CD4-positive, alpha-beta memory T cell (primary cell): Measurements from ENCODE around the gene PRIMA1. TPM values are rescaled to one million over a fixed set of nuclear protein-coding genes. Genes with fewer than 3 reads are reported as not detected.
A peak's percentile ranks its signal among the peaks of the same experiment; 100 is the strongest.

Experiments
- CTCF ChIA-PET: fragments of 350-600 bp; sonication (Branson Sonifier 250); formaldehyde crosslinking; loops from one replicate; lab custom pipeline; 2021; ENCODE audit warnings: inconsistent platforms; ENCODE audit not compliant: partially characterized antibody; lab: Charles Lee
- POLR2A ChIA-PET: fragments of 350-600 bp; sonication (Branson Sonifier 250); formaldehyde crosslinking; loops from one replicate; lab custom pipeline; 2021; ENCODE audit not compliant: partially characterized antibody; lab: Charles Lee
- DNase-seq, 5 donors: peaks; one replicate each; pipeline versions ENCODE4 v3.0.0 to v3.0.0-alpha.2; 2020 to 2022; ENCODE audit warnings: mixed read lengths in 1 of 5
- H3K27ac ChIP-seq: one replicate; pipeline ENCODE4 v1.7.0; 2013; ENCODE audit warnings: low read depth, low read length
- H3K27me3 ChIP-seq: 2 replicates; pipeline ENCODE4 v1.7.0; 2013; ENCODE audit warnings: mild to moderate bottlenecking, low read length, moderate library complexity; ENCODE audit not compliant: insufficient read depth
- H3K36me3 ChIP-seq: 2 replicates; pipeline ENCODE4 v1.7.0; 2013; ENCODE audit warnings: mild to moderate bottlenecking, low read length, moderate library complexity; ENCODE audit not compliant: insufficient read depth
- H3K4me1 ChIP-seq: 2 replicates; pipeline ENCODE4 v1.7.0; 2013; ENCODE audit warnings: mild to moderate bottlenecking, low read length, moderate library complexity; ENCODE audit not compliant: insufficient read depth
- H3K4me3 ChIP-seq, 2 donors: one replicate each; pipeline ENCODE4 v1.7.0; 2013; ENCODE audit warnings: low read length in 2 of 2, mild to moderate bottlenecking in 1 of 2
- H3K9me3 ChIP-seq, 2 donors: one replicate each; pipeline ENCODE4 v1.7.0; 2013; ENCODE audit warnings: low read length in 2 of 2, control low read depth in 1 of 2; ENCODE audit not compliant: control insufficient read depth in 1 of 2
- H3K27ac Mint-ChIP-seq, 7 donors: one replicate each; pipeline ENCODE4 v1.8.0; 2020 to 2021; ENCODE audit warnings: mixed read lengths in 7 of 7, mild to moderate bottlenecking in 6 of 7, inconsistent platforms in 3 of 7, moderate library complexity in 3 of 7
- H3K27me3 Mint-ChIP-seq, 2 donors: one replicate each; pipeline ENCODE4 v1.8.0; 2020 to 2021; ENCODE audit warnings: mixed read lengths in 2 of 2
- H3K36me3 Mint-ChIP-seq, 2 donors: one replicate each; pipeline ENCODE4 v1.8.0; 2020 to 2021; ENCODE audit warnings: mixed read lengths in 2 of 2, inconsistent platforms in 1 of 2, mild to moderate bottlenecking in 1 of 2
- H3K4me1 Mint-ChIP-seq, 4 donors: one replicate each; pipeline ENCODE4 v1.8.0; 2020 to 2021; ENCODE audit warnings: mixed read lengths in 4 of 4, mild to moderate bottlenecking in 1 of 4
- H3K4me3 Mint-ChIP-seq, 8 donors: one replicate each; pipeline ENCODE4 v1.8.0; 2020 to 2021; ENCODE audit warnings: mixed read lengths in 8 of 8, mild to moderate bottlenecking in 7 of 8, moderate library complexity in 6 of 8, inconsistent platforms in 3 of 8
- H3K9me3 Mint-ChIP-seq, 8 donors: one replicate each; pipeline ENCODE4 v1.8.0; 2020 to 2021; ENCODE audit warnings: mixed read lengths in 8 of 8, mild to moderate bottlenecking in 5 of 8, inconsistent platforms in 3 of 8, moderate library complexity in 1 of 8
- intact Hi-C: fragments of 100-400 bp; cut with micrococcal nuclease; formaldehyde crosslinking; loops from one replicate; pipeline ENCODE4 v1.15.1; 2023
- polyA plus RNA-seq, 2 donors: library from polyadenylated mRNA; unstranded; fragments of 300-500 nt; fragmentation: Illumina TruSeq; gene quantifications; one replicate each; pipeline ENCODE4 v1.2.3, GENCODE V29; 2021
- total RNA-seq, 2 experiments: library from RNA; stranded (reverse); gene quantifications; one replicate each; pipeline ENCODE4 v1.2.3, GENCODE V29; 2021

PRIMA1 gene
- total and polyA plus RNA-seq, 4 experiments from 2014 or later = not detected

DNA sequence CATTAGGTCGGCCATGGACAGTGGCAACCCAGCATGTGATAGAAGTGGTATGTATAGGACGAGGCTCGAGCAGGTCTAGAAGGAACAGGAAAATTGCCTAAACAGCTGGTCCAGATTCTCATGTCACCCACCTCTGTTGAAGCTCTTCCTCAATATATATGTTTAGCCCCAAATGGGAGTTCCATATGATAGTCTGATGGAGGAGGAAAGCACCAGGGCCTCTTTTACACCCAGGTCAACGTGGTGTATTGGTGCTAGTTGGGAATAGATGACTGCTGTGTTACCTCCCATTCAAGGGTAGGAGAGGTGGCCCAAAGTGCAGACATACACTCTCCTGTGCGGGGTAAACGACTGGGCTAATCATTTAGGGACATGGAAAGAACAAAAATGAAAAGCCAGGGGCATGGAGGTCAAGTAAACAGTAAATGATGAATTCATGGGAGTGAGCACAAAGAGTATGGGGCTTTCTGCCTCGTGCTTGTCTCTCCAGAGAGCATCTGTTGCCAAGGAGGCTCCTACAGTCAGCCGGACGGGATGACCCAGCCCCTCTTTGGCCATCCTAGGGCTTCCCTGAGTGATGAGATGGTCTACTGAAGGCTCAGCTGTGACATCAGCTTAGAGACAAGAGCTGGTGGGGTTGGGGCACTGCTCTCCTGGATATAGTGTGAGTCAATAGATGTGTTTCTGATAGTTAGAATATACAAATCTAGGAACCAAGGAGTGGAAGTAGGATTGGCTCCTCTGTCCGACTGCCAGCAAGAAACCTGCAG is 5.5 kb upstream of the PRIMA1 start:
- Mint-ChIP-seq H3K4me1 (peaks cover 0 to 7% (median 2%) of the 10 kb centered on the region in 4 donors), H3K27ac (no peak overlapping the region), H3K4me3 (no peak overlapping the region), H3K36me3 (no peaks in the 10 kb centered on the region), H3K9me3 (no peaks in the 10 kb centered on the region), H3K27me3 (peaks cover 25 to 29% of the 10 kb centered on the region in 2 donors)
- POLR2A ChIA-PET = no interaction called here
- Histone ChIP-seq H3K27ac (no peak overlapping the region), H3K4me3 (no peak overlapping the region), H3K27me3 (peaks cover 3% of the 10 kb centered on the region), H3K4me1 (no peaks in the 10 kb centered on the region), H3K9me3 (no peaks in the 10 kb centered on the region), H3K36me3 (no peaks in the 10 kb centered on the region)
- CTCF ChIA-PET = no interaction called here
- intact Hi-C loops = no loop called here
- no peak for DNase-seq

DNA sequence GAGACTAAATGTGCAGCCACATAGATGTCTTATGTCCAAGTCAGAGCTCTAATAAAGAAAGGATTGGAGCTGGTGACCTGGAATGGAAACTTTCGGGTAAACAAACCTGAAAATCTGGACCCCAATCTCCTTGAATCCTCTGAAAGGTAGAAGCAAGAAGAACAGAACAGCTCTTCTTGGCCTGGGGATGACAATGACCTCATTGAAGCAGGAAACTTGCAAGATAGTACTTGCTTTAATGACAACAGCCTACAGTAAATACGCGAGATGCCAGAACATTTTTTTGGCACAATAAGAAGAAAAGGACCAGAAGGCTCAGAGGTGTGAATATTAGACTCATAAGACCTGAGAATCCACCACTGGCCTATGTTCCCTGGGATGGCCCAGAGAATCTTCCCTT is 4.1 kb upstream of the PRIMA1 start:
- Histone ChIP-seq H3K4me3 (no peak overlapping the region), H3K9me3 (no peaks in the 10 kb centered on the region), H3K36me3 (no peaks in the 10 kb centered on the region), H3K27me3 (peaks cover 3% of the 10 kb centered on the region), H3K4me1 (no peaks in the 10 kb centered on the region), H3K27ac (no peak overlapping the region)
- Mint-ChIP-seq H3K9me3 (peaks cover 0 to 4% (median 0%) of the 10 kb centered on the region in 8 donors), H3K4me3 (no peak overlapping the region), H3K36me3 (no peaks in the 10 kb centered on the region), H3K27me3 (peaks cover 30 to 35% of the 10 kb centered on the region in 2 donors), H3K27ac (no peak overlapping the region), H3K4me1 (peaks cover 0 to 13% (median 4%) of the 10 kb centered on the region in 4 donors)
- ChIA-PET CTCF (no interaction called here), POLR2A (no interaction called here)
- intact Hi-C loops = no loop called here
- DNase-seq = no peak

DNA sequence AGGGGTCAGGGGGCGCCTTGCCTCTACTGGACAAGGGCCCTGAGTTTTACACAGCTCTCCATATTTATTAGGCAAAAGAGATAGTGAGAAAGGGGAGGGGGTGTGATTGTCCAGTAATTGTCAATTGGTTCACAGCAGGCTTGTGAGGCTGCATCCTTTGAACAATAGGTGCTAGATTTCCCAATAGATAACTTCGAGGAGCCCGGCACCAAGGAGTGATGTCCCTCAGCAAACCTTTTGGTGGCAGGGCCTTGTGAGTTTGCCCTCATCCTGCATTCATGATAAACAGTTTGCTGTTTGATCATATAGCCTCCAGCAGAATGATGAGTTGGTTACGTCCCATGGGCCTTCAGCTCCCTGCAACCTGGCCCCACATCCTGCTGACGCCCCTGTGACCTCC is 2.7 kb upstream of the PRIMA1 start:
- Histone ChIP-seq H3K4me1 (no peaks in the 10 kb centered on the region), H3K9me3 (no peaks in the 10 kb centered on the region), H3K4me3 (no peak overlapping the region), H3K27me3 (peaks cover 3% of the 10 kb centered on the region), H3K36me3 (no peaks in the 10 kb centered on the region), H3K27ac (no peak overlapping the region)
- DNase-seq = no peak
- H3K4me3 Mint-ChIP-seq = no peak overlapping the region
- ChIA-PET CTCF (no interaction called here), POLR2A (no interaction called here)
- peaks cover 0 to 14% (median 4%) of the 10 kb centered on the region in 4 donors for H3K4me1 Mint-ChIP-seq
- intact Hi-C loops = no loop called here
- H3K27me3 Mint-ChIP-seq = peaks cover 32 to 44% of the 10 kb centered on the region in 2 donors
- H3K9me3 Mint-ChIP-seq = peaks cover 0 to 4% (median 0%) of the 10 kb centered on the region in 8 donors
- no peaks in the 10 kb centered on the region for H3K36me3 Mint-ChIP-seq
- no peak overlapping the region for H3K27ac Mint-ChIP-seq

DNA sequence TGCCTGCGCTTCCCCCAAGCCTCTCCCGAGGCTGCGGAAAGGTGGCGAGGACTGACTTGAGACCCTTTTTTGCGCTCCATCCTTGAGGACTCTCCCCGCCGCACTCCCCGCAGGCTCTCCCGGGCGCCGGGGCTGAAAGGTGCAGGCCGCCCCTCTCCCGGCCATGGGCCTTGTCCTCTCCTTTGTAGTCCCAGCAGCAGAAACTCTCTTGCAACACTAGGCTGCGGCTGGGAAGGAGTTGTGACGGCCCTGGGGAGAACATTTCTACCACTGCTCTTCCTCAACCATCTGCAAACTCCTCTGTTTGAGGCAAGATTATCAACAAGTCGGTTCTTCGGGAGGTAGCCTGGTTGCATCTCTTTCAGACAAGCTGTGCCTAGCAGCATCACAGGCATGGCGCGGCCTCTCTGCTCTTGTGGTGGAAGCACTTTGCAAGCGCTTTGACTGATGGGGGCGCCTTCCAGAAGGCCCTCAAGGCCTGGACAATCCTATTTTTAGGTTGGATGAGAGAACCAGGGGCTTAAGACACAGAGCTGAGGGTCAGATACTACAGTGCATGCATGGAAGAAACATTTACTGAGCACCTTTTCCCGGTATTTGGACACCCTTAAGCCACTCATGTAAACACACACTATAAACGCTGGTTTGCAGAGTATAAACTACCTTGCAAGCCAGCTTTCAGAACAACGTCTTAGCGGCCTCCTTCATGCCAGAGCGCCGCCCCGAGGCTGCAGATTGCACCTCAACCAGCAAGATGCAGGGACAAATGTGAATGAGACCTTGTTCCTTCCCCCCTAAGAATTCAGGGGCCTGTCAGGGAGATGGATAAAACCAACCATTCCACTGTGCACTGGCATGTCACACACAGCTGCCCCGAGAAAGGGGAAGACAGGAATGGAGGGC is 1.2 kb upstream of the PRIMA1 start:
- POLR2A ChIA-PET = no interaction called here
- Histone ChIP-seq H3K4me3 (no peak overlapping the region), H3K36me3 (no peaks in the 10 kb centered on the region), H3K9me3 (no peaks in the 10 kb centered on the region), H3K4me1 (no peaks in the 10 kb centered on the region), H3K27ac (no peak overlapping the region), H3K27me3 (peaks cover 3% of the 10 kb centered on the region)
- CTCF ChIA-PET = no interaction called here
- Mint-ChIP-seq H3K27me3 (peaks cover 40 to 55% of the 10 kb centered on the region in 2 donors), H3K27ac (no peak overlapping the region), H3K4me1 (peaks cover 0 to 17% (median 4%) of the 10 kb centered on the region in 4 donors), H3K4me3 (peak overlapping the region in 5 of 8 donors; percentile 22 to 51 (median 32)), H3K36me3 (no peaks in the 10 kb centered on the region), H3K9me3 (peaks cover 0 to 4% (median 0%) of the 10 kb centered on the region in 8 donors)
- intact Hi-C loops = no loop called here
- DNase-seq = no peak

DNA sequence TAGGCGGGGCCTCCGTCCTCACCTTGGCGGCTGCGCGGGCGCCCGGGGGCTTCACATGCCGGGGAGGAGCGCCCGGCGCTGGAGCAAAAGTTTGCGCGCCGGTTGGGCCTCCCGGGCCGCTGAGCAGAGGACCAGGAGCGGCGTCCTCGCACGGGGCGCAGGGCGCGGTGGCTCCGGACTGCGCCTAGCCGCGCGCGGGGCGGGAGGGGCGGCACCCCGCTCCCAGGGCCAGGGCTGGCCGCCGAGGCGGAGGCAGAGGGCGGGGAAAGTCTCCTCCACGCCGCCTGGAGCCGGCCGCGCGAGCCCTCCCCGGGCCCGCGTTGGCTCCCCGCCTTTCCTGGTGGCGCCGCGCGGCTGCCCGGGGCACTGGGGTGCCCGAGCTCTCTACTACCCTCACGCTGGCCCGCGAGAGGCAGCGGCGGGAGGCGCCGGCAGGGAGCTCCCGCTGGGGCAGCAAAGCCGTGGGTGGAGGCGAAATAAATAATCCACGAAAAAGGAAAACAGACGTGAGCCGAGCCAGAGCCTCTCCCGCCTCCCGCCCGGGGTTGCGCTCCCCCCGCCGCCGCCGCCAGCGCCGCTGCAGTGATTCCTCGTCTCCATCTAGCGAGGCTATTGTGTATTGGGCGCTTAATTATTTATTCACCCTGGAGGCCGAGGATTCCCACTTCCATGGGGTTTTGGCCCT is 400 bp upstream of the PRIMA1 start:
- Histone ChIP-seq H3K27me3 (peaks cover 3% of the 10 kb centered on the region), H3K36me3 (no peaks in the 10 kb centered on the region), H3K27ac (no peak overlapping the region), H3K4me1 (no peaks in the 10 kb centered on the region), H3K9me3 (no peaks in the 10 kb centered on the region), H3K4me3 (no peak overlapping the region)
- DNase-seq = no peak
- no peaks in the 10 kb centered on the region for H3K36me3 Mint-ChIP-seq
- intact Hi-C loops = no loop called here
- ChIA-PET POLR2A (no interaction called here), CTCF (no interaction called here)
- H3K27ac Mint-ChIP-seq = no peak overlapping the region
- H3K4me3 Mint-ChIP-seq = no peak overlapping the region
- peaks cover 0 to 4% (median 0%) of the 10 kb centered on the region in 8 donors for H3K9me3 Mint-ChIP-seq
- H3K27me3 Mint-ChIP-seq = peaks cover 39 to 55% of the 10 kb centered on the region in 2 donors
- peaks cover 0 to 17% (median 4%) of the 10 kb centered on the region in 4 donors for H3K4me1 Mint-ChIP-seq

DNA sequence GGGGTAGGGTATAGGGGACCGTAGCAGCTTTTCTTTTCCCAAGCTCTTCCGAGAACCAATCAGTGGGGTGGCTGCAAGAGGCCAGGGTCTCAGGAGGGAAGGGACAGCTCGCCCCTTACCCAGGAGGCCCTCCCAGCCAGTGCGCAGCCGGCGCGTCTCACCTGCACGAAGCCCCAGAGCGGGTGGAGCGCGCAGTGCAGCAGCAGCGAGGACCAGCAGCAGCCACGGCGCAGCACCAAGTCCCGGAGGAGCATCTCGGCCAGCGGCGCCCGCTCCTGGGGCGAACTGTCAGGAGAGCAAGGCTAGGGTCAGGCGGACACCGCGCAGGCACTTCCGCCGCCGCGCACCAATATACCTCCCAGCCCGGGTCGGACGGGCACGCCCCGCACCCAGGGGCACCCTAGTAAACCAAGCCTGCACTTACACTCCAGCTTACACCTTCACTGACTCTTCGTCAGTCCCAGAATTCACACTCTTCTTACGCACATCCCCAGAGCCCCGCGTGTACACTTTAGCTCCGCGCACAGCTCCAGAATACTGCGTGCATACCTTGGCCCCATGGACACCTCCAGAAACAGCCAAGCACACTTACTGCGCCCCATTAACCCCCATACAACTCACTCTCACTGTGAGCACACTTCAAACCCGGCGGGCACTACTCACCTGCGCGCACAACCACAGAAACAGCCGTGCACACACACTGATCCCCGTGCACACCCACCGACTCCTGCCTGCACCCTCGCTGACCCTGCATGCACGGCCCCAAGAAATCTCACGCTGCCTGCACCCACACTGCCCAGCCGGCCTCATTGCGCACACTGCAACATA is 606 bp downstream of the PRIMA1 start:
- Histone ChIP-seq H3K27me3 (peaks cover 3% of the 10 kb centered on the region), H3K4me1 (no peaks in the 10 kb centered on the region), H3K27ac (no peak overlapping the region), H3K9me3 (no peaks in the 10 kb centered on the region), H3K4me3 (no peak overlapping the region), H3K36me3 (no peaks in the 10 kb centered on the region)
- ChIA-PET POLR2A (no interaction called here), CTCF (no interaction called here)
- peak overlapping the region in 1 of 7 donors; percentile 25 for H3K27ac Mint-ChIP-seq
- peaks cover 0 to 4% (median 0%) of the 10 kb centered on the region in 8 donors for H3K9me3 Mint-ChIP-seq
- H3K4me1 Mint-ChIP-seq = peaks cover 0 to 17% (median 4%) of the 10 kb centered on the region in 4 donors
- H3K4me3 Mint-ChIP-seq = peak overlapping the region in 1 of 8 donors; percentile 21
- H3K36me3 Mint-ChIP-seq = no peaks in the 10 kb centered on the region
- intact Hi-C loops = no loop called here
- H3K27me3 Mint-ChIP-seq = peaks cover 42 to 52% of the 10 kb centered on the region in 2 donors
- no peak for DNase-seq
